HS-5 (cell line): Measurements from ENCODE around the gene HK3.

Experiments used
- DNase-seq: peaks from one replicate; pipeline ENCODE4 v3.0.0-alpha.2; 2012; ENCODE audit warnings: low read depth

Gene HK3

GRCh38 chr5:176849611-176850227 is 49.4 kb downstream of the HK3 start:
- DNase-seq: no peak

DNA sequence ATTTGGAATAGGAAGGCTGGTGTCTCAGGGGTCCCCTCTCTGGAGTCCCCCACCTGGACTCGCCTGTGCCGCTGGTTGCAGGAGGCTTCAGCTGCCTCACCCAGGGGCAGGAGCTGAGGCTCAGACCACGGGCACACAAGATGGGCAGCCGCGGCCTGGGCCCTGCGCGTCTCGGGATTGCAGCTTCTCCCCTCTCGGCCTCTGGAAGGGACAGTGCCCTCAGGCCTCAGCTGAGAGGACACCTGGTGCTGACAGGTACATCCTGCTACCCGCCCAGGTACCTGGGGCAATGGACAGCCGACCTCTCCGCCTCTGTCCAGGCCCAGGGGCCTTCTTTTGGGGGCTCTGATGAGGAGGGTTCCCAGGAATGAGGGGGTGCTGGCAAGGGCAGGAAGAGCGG is 50.5 kb downstream of the HK3 start:
- DNase-seq: no peak

GRCh38 chr5:176847726-176848290 is 51.3 kb downstream of the HK3 start:
- DNase-seq: no peak

DNA sequence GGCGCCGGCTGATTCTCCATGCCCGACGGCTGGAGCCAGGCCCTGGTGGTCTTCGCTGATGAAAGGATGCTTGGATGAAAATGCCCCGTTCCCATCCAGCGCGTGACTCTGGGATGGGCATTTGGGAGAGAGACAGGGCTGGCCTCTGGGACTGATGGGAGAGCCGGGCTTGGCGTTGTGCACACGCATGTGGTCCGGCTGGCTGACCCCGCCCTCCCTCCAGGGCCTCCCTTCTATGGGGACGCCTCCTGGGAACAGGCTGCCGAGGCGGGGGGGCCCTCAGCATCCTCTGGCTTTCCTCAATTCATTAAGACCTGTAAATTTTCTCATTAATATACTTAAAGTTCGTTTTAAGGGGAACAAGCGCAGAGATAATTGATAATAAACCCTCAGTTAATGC is 52.0 kb downstream of the HK3 start:
- no peak for DNase-seq

DNA sequence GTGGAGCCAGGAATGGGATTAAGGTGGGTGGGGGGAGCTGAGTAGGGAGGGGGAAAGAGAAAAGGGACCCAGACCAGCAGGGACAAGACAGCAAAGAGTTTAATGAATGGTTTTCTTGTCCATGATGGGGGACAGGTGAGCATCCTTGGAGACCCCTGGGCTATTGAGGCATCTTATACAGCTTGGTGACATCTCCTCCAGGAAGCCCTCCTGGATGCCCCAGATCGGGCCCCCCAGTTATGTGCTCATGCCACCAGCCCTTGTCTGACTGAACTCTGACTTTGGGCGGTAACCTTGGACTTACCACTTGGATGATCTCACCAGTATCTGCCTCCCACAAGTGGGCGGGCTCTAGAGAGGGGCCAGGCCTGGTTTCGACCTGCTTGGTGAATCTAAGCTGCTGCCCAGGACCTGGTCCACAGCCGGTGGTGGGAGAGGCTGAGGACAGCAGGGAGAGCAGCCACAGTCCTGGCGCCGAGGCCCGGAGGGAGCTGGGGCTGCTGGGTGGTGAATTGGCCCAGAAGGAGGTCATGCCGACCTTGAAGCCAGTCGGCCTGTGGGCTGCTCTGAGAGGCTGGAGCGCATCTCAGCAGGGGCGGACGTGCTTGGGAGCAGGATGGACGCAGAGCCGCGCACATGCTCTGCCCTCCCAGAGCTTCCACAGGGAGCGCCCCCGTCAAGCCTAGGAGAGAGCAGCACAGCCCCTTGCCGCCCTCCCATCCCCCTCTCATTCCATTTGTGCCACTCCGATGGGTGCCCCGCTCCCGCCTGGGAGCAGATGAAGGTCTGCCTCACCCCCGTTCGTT is 52.6 kb downstream of the HK3 start:
- no peak for DNase-seq

GRCh38 chr5:176845392-176845713 is 53.8 kb downstream of the HK3 start:
- DNase-seq: no peak

DNA sequence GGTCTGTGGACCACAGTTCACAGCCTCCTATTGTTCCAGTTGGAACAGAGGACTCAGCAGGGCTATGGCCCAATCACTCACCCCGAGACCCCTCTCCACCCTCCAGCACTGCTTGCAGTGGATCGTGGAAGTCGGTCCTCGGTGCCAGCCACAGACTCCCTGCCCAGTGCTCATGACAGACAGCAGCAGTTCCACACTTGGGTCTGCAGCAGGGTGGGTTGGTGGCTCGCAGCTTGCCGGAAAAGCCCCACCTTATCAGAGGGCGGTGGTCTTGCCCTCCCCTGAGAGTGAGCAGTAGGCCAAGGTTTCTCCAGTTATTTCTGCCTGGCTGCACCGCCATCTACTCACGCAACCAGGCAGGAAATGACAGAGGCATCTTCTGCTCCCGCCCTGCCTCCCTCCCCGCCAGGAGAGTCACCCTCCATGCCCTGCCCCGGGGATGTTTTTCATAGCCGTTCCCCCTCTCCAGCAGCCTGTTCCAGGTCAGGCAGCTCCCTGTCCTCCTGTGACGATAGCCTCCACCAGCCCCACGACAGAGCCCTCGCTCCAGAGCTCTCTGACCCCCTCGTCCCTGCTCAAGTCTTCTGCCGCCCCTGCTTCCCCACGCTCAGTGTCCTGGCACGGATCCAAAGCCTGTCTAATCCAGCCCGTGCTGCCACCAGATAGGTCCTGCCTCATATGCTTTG is 54.3 kb downstream of the HK3 start:
- no peak for DNase-seq

GRCh38 chr5:176844281-176844680 is 54.9 kb downstream of the HK3 start:
- DNase-seq: no peak

DNA sequence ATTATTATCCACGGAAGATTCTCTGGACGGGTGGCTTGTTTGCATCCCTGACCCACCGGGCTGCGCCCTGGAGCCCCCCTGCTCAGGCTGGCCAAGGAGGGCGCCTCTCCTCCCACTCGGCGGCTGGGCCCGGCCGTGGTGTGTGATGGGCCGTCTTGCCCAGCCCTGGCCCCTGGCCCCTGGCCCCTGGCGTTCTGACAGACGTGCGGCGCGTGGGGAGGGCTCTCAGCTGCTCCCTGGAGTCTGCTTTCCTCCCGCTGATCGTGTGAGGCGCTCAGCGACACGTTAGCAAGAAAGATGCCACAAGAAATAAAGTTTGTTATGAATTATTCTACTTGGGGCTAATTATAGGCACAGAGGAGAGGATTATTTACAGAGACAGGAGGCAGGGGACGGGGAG is 55.5 kb downstream of the HK3 start:
- no peak for DNase-seq

GRCh38 chr5:176837707-176838115 is 61.4 kb downstream of the HK3 start:
- DNase-seq: peak; percentile 19

DNA sequence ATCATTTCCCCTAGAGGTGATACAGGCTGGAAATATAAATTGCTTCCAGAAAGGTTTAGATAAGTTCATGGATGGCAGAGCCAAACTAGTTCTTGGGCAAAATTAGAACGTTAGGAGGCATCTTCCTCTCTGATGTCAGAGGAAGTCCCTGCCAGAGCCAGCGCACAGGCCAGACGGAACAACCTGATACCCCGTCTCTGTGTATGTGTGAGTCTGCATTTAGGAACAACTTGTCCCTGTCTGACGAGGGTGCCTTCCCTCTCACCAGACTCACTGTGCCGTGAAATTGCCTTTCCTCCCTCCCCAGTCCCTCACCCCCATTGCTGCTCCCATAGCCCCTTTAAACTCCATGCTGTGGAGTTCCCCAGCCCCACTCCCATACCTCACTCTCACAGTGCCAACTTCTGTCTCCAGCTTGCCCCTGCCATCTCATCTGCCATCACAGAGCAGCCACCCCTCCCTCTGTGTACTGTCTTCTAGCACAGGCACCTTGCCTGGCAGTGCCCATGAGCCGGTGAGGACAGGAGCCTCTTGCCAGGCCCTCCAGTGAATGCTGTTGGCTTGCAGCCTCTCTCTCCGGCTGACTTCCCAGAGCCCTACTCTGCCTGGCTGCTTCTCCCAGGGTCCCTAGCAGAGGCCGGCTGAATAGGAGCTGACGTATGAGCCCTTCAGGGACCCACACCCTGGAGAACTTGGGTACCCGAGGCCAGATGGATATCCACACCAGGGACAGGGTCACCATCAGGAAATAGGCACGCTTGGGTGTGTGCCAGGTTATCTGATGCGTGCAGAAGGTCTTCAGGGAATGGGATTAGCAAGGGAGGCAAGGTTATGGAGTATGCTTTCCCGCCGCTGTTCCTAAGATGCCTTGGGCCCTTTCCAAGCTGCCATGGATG is 62.1 kb downstream of the HK3 start:
- DNase-seq: no peak

- no peak for DNase-seq
These were observed 63.2 kb downstream of the HK3 start for GRCh38 chr5:176835918-176836317.

- DNase-seq: no peak
These were observed 65.9 kb downstream of the HK3 start for GRCh38 chr5:176833286-176833685.

GRCh38 chr5:176832162-176832561 is 67.0 kb downstream of the HK3 start:
- DNase-seq: no peak

DNA sequence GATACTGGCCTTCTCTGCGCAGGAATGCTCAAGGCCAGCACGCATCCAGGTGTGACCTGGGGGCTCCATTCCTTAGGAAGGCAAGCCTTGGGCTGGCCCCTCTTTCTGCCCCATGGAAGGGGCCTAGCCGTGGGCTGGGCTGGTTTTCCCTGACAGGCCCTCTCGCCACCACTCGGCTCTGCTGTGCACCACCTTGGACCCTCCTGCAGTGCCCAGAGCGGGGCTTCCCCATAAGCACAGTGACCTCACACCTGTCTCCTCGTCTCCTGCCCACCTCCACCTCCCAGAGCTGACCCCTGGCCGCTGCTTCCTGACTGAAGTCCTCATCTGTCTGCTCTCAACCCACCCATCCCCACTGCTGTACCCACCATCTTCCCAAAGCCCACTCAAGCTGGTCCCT is 67.7 kb downstream of the HK3 start:
- no peak for DNase-seq

- no peak for DNase-seq
These were observed 68.1 kb downstream of the HK3 start for GRCh38 chr5:176830995-176831423.
